Lung (tissue), 12 donors: Measurements from ENCODE around the gene KBTBD4. TPM values are rescaled to one million over a fixed set of nuclear protein-coding genes. Genes with fewer than 3 reads are reported as not detected.
A peak's percentile ranks its signal among the peaks of the same experiment; 100 is the strongest.
"Not testable (repeated sequence)": the region's sequence is repeated elsewhere in the genome, so short reads cannot be mapped to it uniquely, and the experiment has no call there.

ENCODE experiments used
- ATAC-seq: fragments of 200-7000 bp; cut with Tn5 transposase; one replicate; pipeline ENCODE4 v1.9.1; 2020; ENCODE audit warnings: moderate number of reproducible peaks; ENCODE audit not compliant: insufficient read depth, low FRiP score
- DNase-seq, 3 donors: peaks; one replicate each; pipeline ENCODE4 v3.0.0-alpha.2; 2013 to 2017
- H3K27ac ChIP-seq, 2 donors: one replicate each; pipeline ENCODE4 v1.5.1; 2013; ENCODE audit warnings: mild to moderate bottlenecking in 2 of 2, moderate library complexity in 2 of 2, control low read depth in 1 of 2, inconsistent platforms in 1 of 2, low read depth in 1 of 2, low read length in 1 of 2
- H3K27me3 ChIP-seq, 3 donors: one replicate each; pipeline ENCODE4 v1.5.1; 2013; ENCODE audit warnings: low read length in 2 of 3; ENCODE audit not compliant: control insufficient read depth in 3 of 3, insufficient read depth in 3 of 3
- H3K36me3 ChIP-seq, 4 donors: one replicate each; pipeline ENCODE4 v1.5.1; 2013; ENCODE audit warnings: low read length in 4 of 4, mild to moderate bottlenecking in 1 of 4, moderate library complexity in 1 of 4; ENCODE audit not compliant: control insufficient read depth in 4 of 4, insufficient read depth in 4 of 4
- H3K4me1 ChIP-seq, 5 donors: one replicate each; pipeline ENCODE4 v1.5.1; 2013; ENCODE audit warnings: low read length in 5 of 5, mild to moderate bottlenecking in 2 of 5, moderate library complexity in 1 of 5; ENCODE audit not compliant: control insufficient read depth in 5 of 5, insufficient read depth in 5 of 5
- H3K4me3 ChIP-seq: one replicate; pipeline ENCODE4 v1.5.1; 2013; ENCODE audit warnings: mild to moderate bottlenecking, control low read depth, moderate library complexity
- H3K9ac ChIP-seq, 2 donors: one replicate each; pipeline ENCODE4 v1.5.1; 2013; ENCODE audit warnings: low read length in 2 of 2, control low read depth in 1 of 2; ENCODE audit not compliant: insufficient read depth in 1 of 2
- H3K9me3 ChIP-seq, 4 donors: one replicate each; pipeline ENCODE4 v1.5.1; 2013; ENCODE audit warnings: low read length in 3 of 4, mild to moderate bottlenecking in 1 of 4, moderate library complexity in 1 of 4; ENCODE audit not compliant: control insufficient read depth in 4 of 4, insufficient read depth in 3 of 4
- CTCF ChIP-seq: IDR thresholded peaks from 2 replicates; pipeline ENCODE4 v1.5.1; 2012; ENCODE audit warnings: mild to moderate bottlenecking; ENCODE audit errors: control extremely low read depth, extremely low read depth
- WGBS, 2 donors: extraction: QIAGEN DNeasy Blood & Tissue Kit; methylation state at CpG; one replicate each; pipeline ENCODE4 v1.1.7; 2013; 5-methylcytosine and 5-hydroxymethylcytosine counted together
- polyA plus RNA-seq, 2 donors: library from polyadenylated mRNA; stranded (reverse); fragments of 200-250 nt; gene quantifications; one replicate each; pipeline ENCODE4 v1.2.1, GENCODE V29; 2013
- total RNA-seq, 2 donors: library from RNA; depleted of rRNA in 1 of 2; stranded (reverse); fragments of >200 nt in 1 of 2; gene quantifications; one replicate each; pipeline ENCODE4 v1.2.1, GENCODE V29; 2014 to 2021
- donor health status: control.
- donor health status: control.
- donor health status: Bipolar disorder and iron deficiency.
- donor health status: healthy.
- donor health status: DM: yes; HTN: yes; CAD: no.

Gene KBTBD4
- total and polyA plus RNA-seq, 4 donors, result 5.8 to 17.1 (median 15.9) TPM

DNA sequence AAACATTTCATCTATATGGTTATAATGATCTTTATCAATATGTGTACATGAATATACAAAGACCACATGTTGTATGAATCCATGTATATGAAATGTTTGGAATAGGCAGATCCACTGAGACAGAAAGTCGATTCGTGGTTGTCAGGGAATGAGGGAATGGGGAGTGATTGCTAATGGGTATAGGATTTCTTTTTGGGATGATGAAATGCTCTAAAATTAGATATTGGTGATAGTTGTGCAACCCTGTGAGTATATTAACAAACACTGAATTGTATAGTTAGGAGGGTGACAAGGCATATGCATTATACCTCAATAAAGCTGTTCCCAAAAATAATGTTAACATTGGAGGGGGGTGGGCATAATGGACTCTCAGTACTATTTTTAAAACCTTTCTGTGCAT, 18.3 kb downstream of the KBTBD4 start:
- H3K36me3 ChIP-seq, result no peaks in the 10 kb centered on the region
- H3K27me3 ChIP-seq, result no peaks in the 10 kb centered on the region
- ATAC-seq (no peak), DNase-seq (no peak)
- H3K9me3 ChIP-seq, result no peaks in the 10 kb centered on the region
- H3K4me1 ChIP-seq, result peaks cover 0 to 5% (median 0%) of the 10 kb centered on the region in 5 donors
- no peak overlapping the region for H3K4me3 ChIP-seq
- H3K9ac ChIP-seq, result no peak overlapping the region
- 54 to 70% methylated on average over 2 of the region's 2 CpGs for WGBS, 2 donors
- no peak overlapping the region for H3K27ac ChIP-seq
- no peak for TF ChIP-seq CTCF

DNA sequence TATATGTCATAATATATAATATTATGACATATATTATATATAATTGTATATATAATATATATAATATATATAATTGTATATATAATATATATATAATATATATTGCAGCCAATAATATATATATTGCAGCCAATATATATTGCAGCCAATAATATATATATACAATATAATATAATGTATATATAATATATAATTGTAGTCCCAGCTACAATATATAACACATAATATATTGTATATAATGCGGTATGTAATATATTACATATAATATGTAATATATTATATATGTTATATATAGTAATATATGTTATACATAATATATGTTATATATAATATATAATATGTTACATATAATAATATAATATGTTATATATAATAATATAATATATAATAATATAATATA, 20.1 kb downstream of the KBTBD4 start:
- peaks cover 0 to 2% (median 0%) of the 10 kb centered on the region in 5 donors for H3K4me1 ChIP-seq
- ATAC-seq, result no peak

DNA sequence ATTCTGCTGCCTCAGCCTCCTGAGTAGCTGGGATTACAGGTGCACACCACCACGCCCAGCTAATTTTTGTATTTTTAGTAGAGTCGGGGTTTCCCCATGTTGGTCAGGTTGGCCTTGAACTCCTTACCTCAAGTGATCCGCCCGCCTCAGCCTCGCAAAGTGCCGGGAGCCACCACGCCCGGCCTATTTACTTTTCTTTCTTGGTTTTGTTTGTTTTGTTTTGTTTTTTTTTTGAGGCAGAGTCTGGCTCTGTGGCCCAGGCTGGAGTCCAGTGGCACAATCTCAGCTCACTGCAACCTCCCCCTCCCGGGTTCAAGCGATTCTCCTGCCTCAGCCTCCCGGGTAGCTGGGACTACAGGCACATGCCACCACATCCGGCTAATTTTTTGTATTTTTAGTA, 21.8 kb downstream of the KBTBD4 start:
- H3K4me3 ChIP-seq, H3K9me3 ChIP-seq, H3K9ac ChIP-seq, DNase-seq, H3K27ac ChIP-seq, H3K27me3 ChIP-seq, H3K4me1 ChIP-seq, ATAC-seq, H3K36me3 ChIP-seq: not testable (repeated sequence)
- WGBS, 2 donors, result 89 to 95% methylated on average over 12 of the region's 12 CpGs

More for the DNA sequence above, 20.1 kb downstream of the KBTBD4 start:
- no peak for DNase-seq
- Histone ChIP-seq H3K27me3 (no peaks in the 10 kb centered on the region), H3K36me3 (no peaks in the 10 kb centered on the region), H3K9ac (no peak overlapping the region), H3K9me3 (no peaks in the 10 kb centered on the region), H3K27ac (no peak overlapping the region), H3K4me3 (no peak overlapping the region)
- no peak for TF ChIP-seq CTCF
- WGBS, 2 donors, result 98% methylated on average over 1 of the region's 1 CpG

- H3K27ac ChIP-seq, result peak overlapping the region; percentile 24 to 78
These were observed 25.4 kb downstream of the KBTBD4 start for GRCh38 chr11:47553406-47553743.

More at GRCh38 chr11:47553406-47553743, 25.4 kb downstream of the KBTBD4 start:
- Histone ChIP-seq H3K9me3 (no peaks in the 10 kb centered on the region), H3K27me3 (no peaks in the 10 kb centered on the region), H3K9ac (peak overlapping the region in 1 of 2 donors; percentile 75), H3K36me3 (peaks cover 0 to 2% (median 0%) of the 10 kb centered on the region in 4 donors), H3K4me1 (peaks cover 0 to 21% (median 6%) of the 10 kb centered on the region in 5 donors), H3K4me3 (peak overlapping the region; percentile 35)
- DNase-seq (no peak), ATAC-seq (peak; percentile 2)
- 17 to 19% methylated on average over 9 of the region's 9 CpGs for WGBS, 2 donors
- TF ChIP-seq CTCF, result no peak
